Measurements from ENCODE around the gene MOB1A.

GRCh38 chr2:74142340-74142739 lies 36.3 kb downstream of the MOB1A start:
- no peak for TF ChIP-seq POLR2AphosphoS5 (IDR thresholded peaks at IDR 0.05; ENCODE audit: borderline replicate concordance, low read depth, low read length)
- TF ChIP-seq EZH2 (IDR thresholded peaks at IDR 0.05) = no peak
- TF ChIP-seq FOXP2 (optimal IDR thresholded peaks at IDR 0.05; ENCODE audit: control extremely low read depth, extremely low read length, insufficient read depth) = no peak
